ENCODE results near the gene TBC1D16. TPM values are rescaled to one million over a fixed set of nuclear protein-coding genes. Genes with fewer than 3 reads are reported as not detected.

Gene TBC1D16
- total RNA-seq, 4 donors from 2014 or later = 9.1 to 28.0 (median 22.3) TPM

DNA sequence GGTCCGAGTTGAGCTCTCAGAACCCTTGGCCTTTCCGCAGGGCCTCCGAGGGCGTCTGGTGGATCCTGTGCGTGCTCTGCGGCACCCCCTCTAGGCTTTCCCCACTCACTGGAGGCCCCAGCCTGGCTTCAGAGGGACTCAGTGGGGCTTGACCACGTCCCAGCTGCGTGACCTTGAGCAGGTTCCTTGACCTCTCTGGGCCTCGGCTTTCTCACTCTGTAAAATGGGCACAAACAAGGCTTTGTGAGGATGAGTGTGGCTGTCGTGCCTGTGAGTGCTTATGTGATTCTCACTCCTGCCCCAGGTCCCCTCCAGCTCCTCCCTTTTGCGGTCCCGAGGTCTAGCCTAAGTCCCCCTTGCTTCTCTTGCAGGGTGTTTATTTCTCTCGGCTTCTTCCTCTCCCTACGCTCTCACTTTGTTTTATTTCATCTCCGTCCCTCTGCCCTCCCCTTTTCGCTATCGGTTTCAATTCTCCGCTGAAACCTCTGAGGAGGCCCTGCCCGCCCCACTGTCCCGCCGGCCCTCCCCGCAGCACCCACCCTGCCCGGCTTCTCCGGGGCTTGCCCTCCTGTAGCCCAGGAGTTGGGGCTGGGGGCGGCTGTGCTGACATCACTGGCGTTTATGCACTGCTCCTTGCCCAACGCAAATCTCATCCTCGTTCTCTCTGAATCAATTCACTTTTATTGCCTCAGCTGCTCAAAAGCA is 114.1 kb downstream of the TBC1D16 start:
- intact Hi-C loops (cut with DNase I; ENCODE audit: low total_unique reads) = no loop called here
- no peak for DNase-seq (ENCODE audit: low spot score in 2 of 2)
- 57 to 58% methylated on average over 28 of the region's 28 CpGs for WGBS, 2 donors
- H3K4me3 ChIP-seq (ENCODE audit: low read depth, poor library complexity, severe bottlenecking) = no peak overlapping the region
- no peak for TF ChIP-seq POLR2A (IDR thresholded peaks at IDR 0.05)
- TF ChIP-seq, protein P1, sequence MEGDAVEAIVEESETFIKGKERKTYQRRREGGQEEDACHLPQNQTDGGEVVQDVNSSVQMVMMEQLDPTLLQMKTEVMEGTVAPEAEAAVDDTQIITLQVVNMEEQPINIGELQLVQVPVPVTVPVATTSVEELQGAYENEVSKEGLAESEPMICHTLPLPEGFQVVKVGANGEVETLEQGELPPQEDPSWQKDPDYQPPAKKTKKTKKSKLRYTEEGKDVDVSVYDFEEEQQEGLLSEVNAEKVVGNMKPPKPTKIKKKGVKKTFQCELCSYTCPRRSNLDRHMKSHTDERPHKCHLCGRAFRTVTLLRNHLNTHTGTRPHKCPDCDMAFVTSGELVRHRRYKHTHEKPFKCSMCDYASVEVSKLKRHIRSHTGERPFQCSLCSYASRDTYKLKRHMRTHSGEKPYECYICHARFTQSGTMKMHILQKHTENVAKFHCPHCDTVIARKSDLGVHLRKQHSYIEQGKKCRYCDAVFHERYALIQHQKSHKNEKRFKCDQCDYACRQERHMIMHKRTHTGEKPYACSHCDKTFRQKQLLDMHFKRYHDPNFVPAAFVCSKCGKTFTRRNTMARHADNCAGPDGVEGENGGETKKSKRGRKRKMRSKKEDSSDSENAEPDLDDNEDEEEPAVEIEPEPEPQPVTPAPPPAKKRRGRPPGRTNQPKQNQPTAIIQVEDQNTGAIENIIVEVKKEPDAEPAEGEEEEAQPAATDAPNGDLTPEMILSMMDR (IDR thresholded peaks at IDR 0.05) = no peak

DNA sequence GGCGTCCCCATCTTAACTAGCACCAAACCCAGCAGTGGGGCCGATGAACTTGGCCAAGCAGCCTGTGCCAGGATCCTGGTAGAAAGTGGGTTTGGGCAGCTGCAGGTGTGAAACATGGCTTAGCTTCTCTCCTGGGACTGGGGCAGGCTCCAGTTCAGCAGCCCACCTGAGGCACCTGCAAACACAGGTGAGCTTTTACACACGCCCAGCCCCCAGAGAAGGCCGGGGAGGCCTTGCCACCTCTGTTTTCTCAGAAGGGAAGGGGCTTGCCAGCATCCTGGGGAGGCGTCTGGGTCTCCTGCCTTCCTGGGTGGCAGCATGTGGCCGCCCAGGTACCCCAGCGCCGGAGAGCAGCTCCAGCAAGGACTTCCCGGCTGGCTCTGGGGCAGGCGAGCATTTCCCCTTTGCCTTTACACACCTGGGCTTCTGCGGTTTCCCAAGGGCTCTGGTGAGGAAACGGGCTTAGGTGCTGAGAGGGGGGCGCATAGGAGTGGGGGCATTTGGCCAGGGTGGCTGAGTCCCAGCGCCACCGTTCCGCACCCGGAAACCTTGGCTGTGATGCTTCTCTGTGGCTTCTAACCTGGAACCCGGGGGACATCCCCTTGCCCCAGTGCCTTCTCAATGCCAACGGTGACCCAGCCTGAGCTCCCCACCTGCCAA is 114.8 kb downstream of the TBC1D16 start:
- H3K4me3 ChIP-seq (ENCODE audit: low read depth, poor library complexity, severe bottlenecking) = no peak overlapping the region
- WGBS, 2 donors = 69 to 77% methylated on average over 12 to 17 of the region's 19 CpGs
- DNase-seq (ENCODE audit: low spot score in 2 of 2) = no peak
- TF ChIP-seq, protein P1 (IDR thresholded peaks at IDR 0.05) = no peak
- no peak for TF ChIP-seq POLR2A (IDR thresholded peaks at IDR 0.05)
- intact Hi-C loops (cut with DNase I; ENCODE audit: low total_unique reads) = no loop called here

DNA sequence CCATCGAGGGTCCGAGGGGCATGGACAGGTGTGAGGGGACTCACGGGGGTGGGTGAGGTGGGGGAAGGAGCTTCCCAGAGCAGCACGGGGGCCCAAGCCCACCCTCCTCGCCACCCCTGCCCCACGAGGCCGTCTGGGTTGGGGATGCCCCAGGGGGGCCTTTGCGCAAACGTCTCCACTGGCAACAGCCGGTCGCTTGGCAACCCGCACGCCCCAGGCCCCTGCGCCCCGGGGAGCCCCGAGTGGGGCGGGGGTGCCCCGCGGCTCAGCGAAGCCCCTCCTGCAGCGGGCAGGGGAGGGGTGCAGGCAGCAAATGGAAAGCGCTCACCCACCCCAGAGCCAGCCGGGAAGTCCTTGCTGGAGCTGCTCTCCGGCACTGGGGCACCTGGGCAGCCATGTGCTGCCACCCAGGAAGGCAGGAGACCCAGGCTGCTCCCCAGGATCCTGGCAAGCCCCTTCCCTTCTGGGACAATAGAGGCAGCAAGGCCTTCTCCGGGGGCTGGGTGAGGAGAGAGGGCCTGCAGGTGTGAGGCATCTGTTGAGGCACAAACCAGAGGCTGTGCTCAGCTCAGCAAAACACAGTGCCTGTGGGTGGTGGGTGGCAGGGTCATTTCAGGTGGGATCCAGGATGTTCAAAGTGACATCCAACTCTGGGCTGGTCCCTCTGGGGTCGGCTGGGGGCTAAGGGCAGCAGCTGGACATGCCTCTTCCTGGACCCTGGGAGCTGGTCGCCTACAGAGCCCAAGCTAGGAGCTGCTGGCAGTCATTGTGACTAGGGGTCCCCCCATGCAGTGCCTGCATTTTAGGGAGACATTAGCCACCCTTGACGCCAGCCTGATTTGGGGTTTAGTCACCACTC is 115.6 kb downstream of the TBC1D16 start:
- no peak for DNase-seq (ENCODE audit: low spot score in 2 of 2)
- TF ChIP-seq POLR2A (IDR thresholded peaks at IDR 0.05) = no peak
- 44 to 47% methylated on average over 14 to 18 of the region's 28 CpGs for WGBS, 2 donors
- H3K4me3 ChIP-seq (ENCODE audit: low read depth, poor library complexity, severe bottlenecking) = no peak overlapping the region
- intact Hi-C loops (cut with DNase I; ENCODE audit: low total_unique reads) = no loop called here

DNA sequence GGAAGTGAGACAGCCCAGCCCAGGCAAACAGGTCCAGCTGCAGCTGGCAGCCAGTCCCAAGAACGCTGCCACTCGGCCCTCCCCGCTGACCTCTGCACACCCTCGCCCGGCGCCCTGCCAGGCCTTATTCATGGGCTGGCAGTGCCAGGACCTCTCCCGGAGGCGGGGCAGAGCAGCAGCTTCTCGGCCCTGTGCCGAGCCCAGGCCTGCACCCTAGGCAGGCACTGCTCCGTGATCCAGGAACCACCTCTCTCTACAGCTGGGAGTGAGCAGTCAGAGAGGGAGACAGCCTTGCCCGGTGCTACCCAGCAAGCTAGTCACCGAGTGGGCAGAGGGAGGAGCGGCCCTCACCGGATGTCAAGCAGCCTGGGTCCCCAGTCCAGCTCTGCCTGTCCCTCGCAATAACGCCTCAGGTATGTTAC is 116.5 kb downstream of the TBC1D16 start:
- H3K4me3 ChIP-seq (ENCODE audit: low read depth, poor library complexity, severe bottlenecking) = no peak overlapping the region
- peak; percentile 63 to 93 for DNase-seq (ENCODE audit: low spot score in 2 of 2)
- intact Hi-C loops (cut with DNase I; ENCODE audit: low total_unique reads) = no loop called here
- 5 to 22% methylated on average over 14 to 16 of the region's 17 CpGs for WGBS, 2 donors
- TF ChIP-seq, protein P1 (IDR thresholded peaks at IDR 0.05) = no peak
- no peak for TF ChIP-seq POLR2A (IDR thresholded peaks at IDR 0.05)

DNA sequence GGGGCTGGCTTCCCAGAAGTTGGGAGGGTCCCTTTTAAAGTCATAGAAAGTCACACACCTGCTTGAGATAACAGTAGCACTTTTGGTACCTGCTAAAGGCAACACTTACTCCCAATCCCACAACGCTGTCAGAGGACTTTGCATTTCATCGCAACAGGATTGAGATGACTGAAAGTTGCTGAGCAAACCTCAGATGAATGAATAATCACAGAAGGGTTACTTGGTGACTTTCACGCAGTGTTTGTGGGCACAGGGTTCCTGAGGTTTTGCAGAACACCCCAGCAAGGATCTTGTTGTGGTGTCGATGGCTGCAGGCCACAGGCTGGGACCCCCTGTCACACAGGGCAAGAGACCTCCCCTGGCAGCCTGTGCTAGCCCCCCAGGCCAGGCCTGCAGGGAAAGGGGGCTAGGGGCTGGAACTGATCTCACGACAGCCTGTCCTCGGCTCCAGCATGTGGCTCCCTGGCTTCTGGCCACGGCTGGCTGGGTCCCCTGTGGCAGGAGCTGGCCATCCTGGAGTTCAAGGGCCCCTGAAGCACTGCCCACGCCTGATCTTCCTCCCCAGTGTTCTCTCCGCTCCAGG is 117.0 kb downstream of the TBC1D16 start:
- 27 to 35% methylated on average over 7 of the region's 9 CpGs for WGBS, 2 donors
- no peak overlapping the region for H3K4me3 ChIP-seq (ENCODE audit: low read depth, poor library complexity, severe bottlenecking)
- intact Hi-C loops (cut with DNase I; ENCODE audit: low total_unique reads) = no loop called here

More for the DNA sequence above, 117.0 kb downstream of the TBC1D16 start:
- TF ChIP-seq POLR2A (IDR thresholded peaks at IDR 0.05) = no peak
- TF ChIP-seq, protein P1 (IDR thresholded peaks at IDR 0.05) = no peak
- DNase-seq (ENCODE audit: low spot score in 2 of 2) = no peak

Data from lower leg skin (tissue), 4 donors.